Spleen (tissue), 7 donors: Measurements from ENCODE around the gene WNK2.

Experiments used
- POLR2A ChIP-seq, 3 donors: fragments of 450-650 bp; IDR thresholded peaks; one replicate each; pipeline ENCODE4 v1.5.1; 2017; ENCODE audit warnings: antibody characterized with exemption in 3 of 3, mild to moderate bottlenecking in 1 of 3
- TF ChIP-seq, protein P1 (sequence below), 11 experiments: fragments of 200-600 bp in 7 of 11; fragments of 450-650 bp in 4 of 11; sonication (generic) in 4 of 11; IDR thresholded peaks in 8 of 11; conservative IDR thresholded peaks in 3 of 11; 1 replicate in 7 of 11; 2 replicates in 4 of 11; pipeline versions ENCODE4 v1.4.0 to v1.8.0; 2016 to 2021; ENCODE audit warnings: antibody characterized with exemption in 11 of 11, inconsistent platforms in 4 of 11, mild to moderate bottlenecking in 1 of 11
- donor health status: DM: no; HTN: no; CAD: no; lungs with moderate emphysema.
- donor health status: DM: no; HTN: no; CAD: no.
- donor health status: DM: no; HTN: no; CAD: no.

DNA sequence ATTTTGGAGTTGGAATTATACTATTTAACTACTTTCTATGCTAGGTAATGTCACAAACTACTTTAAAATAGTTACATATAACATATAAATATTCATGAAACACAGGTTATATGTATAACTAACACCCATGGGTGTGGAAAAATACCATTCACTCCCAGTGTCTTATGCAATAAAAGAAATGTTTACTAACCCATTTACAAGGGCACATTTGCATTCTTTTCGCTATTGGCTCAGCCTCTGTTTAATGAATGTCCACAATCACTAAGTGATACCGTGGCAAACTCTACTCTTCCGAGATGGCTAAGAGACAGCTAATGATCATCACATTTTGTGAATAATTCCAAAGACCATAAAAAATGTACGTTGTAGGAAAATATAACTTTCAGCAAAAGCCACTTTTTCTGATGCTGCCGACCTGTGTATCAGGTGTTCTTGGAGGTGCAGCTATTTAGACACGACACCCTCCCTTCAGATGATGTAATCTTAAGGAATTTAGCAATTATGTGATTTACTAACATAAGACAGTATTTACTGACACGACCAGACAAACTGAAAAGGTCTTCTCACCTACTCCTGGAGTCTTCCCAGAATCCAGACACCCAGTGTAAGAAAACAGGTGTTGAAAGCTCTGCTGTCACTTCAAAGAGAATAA lies 145.8 kb downstream of the WNK2 start:
- TF ChIP-seq, protein P1, sequence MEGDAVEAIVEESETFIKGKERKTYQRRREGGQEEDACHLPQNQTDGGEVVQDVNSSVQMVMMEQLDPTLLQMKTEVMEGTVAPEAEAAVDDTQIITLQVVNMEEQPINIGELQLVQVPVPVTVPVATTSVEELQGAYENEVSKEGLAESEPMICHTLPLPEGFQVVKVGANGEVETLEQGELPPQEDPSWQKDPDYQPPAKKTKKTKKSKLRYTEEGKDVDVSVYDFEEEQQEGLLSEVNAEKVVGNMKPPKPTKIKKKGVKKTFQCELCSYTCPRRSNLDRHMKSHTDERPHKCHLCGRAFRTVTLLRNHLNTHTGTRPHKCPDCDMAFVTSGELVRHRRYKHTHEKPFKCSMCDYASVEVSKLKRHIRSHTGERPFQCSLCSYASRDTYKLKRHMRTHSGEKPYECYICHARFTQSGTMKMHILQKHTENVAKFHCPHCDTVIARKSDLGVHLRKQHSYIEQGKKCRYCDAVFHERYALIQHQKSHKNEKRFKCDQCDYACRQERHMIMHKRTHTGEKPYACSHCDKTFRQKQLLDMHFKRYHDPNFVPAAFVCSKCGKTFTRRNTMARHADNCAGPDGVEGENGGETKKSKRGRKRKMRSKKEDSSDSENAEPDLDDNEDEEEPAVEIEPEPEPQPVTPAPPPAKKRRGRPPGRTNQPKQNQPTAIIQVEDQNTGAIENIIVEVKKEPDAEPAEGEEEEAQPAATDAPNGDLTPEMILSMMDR (IDR thresholded peaks at IDR 0.05 in 8 of 11, conservative IDR thresholded peaks at IDR 0.05 in 3 of 11), result no peak
- no peak for TF ChIP-seq POLR2A (IDR thresholded peaks at IDR 0.05)
